NCI-H69 (cell line): ENCODE data around the gene TSPO.
A peak's percentile ranks its signal among the peaks of the same experiment; 100 is the strongest.
"Not testable (repeated sequence)": the region's sequence is repeated elsewhere in the genome, so short reads cannot be mapped to it uniquely, and the experiment has no call there.

Source experiments
- DNase-seq: peaks from one replicate; lab custom pipeline; 2025; lab: John Stamatoyannopoulos, UW

TSPO gene

DNA sequence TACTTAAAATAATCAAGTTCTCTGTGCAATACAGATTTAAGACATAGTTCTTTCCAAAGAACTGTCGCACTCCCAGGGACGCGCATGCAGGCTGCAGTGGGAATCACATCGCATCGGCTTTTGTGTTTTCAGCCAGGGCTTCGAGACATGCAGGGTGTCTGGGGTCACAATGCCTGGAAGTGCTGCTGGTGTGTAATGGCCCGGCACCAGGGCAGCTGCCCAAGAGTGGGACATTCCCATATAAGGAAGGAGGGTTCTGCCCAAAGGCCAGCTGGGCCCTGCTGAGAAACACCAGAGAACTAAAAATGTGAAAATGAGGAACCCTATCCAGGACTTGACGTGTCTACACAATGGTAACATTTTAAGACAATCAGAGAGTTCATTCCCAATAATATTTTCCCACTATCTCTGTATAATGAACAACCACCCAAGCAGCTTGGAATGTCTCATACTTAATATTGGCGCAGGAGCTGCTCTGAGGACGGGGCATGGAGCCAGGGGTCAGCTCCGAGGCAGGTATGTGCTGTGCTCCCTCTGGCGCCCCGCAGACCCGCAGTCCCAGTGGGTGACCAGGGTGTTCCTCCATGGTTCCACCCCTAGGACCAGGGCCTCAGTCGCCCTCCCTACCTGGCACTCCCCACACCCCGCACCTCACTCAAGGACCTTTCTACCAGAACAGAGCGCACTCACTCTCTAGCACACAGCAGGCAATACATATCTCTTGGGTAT, 19.4 kb upstream of the TSPO start:
- no peak for DNase-seq

DNA sequence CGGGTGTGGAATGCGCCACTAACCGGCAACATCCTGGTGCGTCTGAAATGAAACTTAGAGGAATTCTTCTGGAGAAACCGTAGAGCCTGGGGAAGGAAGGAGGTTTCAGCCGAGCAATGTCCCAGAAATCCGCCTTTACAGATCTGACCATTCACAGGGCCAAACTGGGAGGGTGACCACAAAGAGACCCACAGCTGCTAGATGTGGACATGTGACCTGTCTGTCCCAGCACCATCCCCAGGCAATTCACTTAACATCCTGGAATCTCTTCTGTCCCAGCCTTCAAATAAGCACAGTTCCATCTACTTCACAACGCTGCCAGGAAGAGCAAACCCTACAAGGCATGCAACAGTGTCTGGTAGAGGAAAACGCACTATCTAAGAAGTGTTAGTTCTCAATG, 18.0 kb upstream of the TSPO start:
- no peak for DNase-seq

DNA sequence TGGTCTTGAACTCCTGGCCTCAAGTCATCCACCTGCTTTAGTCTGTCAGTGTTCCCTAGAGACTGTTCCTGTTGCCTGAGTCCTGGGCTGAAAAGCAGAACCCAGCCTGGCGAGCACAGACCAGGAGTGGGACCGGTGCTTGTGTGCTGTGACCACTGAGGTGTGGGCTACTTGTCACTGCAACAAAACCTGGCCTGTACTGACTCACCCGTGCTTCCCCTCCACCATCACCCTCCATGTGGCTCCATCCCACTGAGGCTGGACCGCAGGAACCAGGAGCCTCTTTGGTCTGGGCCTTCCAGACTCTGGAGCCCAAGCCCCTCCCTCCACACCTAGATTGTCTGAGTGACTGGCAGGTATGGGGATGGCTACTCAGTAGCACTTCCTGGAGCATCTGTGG, 16.8 kb upstream of the TSPO start:
- no peak for DNase-seq

DNA sequence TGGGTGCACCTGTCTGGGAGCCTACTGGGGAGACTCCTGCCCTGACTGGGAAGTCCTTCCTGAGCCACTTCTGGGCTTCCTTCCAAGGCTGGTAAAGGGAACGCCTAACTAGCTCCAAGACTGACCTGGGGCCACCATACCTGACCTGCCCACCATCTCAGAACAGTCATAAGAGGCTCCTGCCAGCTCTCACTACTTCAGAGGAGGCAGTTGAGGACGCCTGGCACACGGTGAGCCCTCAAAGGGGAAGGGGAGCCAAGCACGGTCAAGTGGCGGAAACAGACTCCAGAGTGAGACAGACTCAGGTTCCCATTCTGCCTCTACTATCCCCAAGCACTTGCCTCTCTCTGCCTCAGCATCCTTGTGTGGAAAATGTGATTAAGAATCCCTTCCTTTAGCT, 15.8 kb upstream of the TSPO start:
- no peak for DNase-seq

DNA sequence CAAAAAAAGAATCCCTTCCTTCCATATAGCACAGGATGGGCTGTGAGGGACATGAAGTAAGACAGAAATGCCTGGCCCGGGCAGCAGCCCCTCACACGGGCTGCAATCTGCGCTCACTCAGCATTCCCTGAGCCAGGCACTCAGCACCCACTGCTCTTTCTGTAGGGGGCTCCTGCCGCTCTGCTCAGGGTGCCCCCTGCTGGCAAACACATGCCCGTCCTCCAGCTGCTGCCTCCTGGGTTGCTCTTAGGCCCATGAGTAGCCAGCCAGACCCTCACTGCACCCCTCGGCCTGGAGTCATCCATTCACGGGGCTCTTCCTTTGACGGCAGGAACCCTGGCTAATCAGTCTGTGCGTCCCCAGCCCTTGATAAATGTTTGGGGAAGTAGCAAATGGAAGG, 15.1 kb upstream of the TSPO start:
- peak; percentile 41 for DNase-seq

DNA sequence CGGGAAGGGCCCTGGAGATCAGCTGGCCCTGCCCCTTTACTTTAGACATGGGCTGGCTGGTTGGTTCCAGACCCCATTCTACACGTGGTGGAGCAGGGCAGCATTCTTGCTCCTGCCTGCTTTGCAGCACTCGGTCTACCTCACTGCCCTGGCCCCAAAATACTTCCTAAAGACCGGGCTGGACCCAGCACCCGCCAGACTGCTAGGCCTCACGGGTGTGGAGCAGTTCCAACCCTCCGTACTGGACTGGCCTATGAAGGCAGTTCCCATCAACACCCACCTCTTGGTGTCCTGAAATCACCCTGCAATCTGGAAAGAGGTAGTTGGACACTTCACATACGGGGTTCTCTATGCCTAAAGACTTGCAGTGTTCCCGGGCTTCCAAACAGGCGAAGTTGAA, 14.6 kb upstream of the TSPO start:
- no peak for DNase-seq

DNA sequence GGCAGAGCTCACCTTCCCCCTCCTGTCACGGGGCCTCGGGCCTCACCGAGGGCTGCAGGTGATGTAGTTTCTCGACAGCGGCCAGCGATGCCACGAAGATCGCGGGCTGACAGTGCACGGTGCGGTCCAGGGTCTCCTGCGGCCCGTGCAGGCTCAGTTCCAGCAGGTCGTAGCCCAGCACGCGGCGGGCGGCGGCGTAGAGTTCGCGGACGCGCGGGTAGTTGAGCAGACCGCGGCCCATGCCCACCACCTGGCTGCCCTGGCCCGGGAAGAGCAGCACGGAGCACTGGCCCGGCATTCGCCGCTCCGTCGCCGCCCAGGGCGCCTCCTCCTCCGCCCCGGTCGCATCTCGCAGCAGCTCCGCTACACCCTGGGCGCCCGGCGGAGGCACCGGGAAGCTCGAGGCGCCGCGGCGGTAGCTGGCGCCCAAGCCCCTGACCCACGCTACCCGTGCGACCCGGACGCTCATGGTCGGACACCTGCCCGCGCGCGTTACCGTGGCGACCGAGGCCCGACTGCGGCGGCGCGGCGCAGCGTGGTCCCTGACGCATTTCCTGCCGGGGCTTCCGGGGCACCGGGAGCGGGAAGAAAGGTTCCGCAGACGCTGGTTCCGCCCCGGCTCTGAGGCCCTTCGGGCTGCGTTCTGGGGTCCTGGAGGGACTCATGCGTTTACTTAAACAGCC, 8.3 kb upstream of the TSPO start, which contains the start of gene MCAT:
TSS of gene MCAT (minus strand) at position 519 of the 683 bp plus-strand sequence. CDS start at position 469, 50 bp downstream.
- peak; percentile 94 for DNase-seq

DNA sequence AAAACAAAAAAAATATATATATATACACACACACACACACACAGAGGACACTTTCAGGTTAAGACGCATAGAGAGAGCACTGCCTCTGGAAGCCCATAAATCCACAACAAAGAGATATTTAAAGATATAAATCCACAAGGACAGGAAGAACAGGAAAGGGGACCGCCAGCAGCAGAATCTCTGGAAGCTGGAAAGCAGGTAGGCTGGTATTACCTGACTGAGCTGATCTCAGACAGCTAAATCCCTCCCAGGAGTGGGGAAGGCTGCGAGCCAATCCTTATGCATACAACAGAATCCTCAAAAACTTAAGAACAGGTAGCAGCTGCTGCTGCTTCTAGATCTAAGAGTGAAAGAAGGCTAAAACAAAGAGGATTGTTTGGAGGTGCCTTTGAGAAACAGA, 6.4 kb upstream of the TSPO start:
- no peak for DNase-seq

DNA sequence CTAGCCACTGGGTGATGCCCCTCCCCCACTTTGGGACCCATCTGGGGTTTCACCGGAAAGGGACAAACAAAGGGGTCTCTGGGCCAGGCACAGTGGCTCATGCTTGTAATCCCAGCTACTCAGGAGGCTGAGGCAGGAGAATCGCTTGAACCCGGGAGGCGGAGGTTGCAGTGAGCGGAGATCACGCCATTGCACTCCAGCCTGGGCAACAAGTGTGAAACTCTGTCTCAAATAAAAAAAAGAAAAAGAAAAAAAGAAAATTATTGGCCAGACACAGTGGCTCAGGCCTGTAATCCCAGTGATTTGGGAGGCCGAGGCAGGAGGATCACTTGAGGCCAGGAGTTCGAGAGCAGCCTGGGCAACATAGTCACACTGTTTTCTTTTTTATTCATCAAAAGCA, 6.0 kb upstream of the TSPO start:
- DNase-seq = not testable (repeated sequence)

DNA sequence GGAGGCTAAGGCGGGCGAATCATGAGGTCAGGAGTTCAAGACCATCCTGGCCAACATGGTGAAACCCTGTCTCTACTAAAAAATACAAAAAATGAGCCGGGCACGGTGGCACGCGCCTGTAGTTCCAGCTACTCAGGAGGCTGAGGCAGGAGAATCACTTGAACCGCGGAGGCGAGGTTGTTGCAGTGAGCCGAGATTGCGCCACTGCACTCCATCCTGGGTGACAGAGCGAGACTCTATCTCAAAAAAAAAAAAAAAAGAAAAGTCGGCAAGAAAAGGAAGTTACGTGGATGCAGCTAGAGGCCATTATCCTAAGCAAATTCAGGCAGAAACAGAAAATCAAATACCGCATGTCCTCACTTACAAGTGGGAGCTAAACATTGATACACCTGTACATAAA, 5.0 kb upstream of the TSPO start:
- not testable (repeated sequence) for DNase-seq

DNA sequence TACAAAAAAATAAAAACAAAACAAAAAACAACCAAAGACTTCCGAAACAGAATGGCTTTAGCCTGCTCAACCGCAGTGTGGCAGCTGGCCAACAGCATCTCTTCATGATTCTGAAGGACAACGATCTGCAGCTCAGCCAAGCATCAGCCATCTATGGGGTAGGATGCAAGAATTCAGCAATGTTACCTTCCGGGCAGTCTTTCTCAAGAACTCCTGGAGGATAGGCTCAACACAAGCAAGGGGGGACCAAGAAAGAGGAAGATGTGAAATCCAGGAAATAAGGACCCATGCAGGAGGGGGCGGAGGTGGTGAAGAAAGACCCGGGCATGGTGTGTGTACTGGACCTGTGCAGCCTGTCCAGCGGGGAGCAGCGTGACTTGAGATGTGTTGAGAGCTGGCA, 3.5 kb upstream of the TSPO start:
- no peak for DNase-seq

DNA sequence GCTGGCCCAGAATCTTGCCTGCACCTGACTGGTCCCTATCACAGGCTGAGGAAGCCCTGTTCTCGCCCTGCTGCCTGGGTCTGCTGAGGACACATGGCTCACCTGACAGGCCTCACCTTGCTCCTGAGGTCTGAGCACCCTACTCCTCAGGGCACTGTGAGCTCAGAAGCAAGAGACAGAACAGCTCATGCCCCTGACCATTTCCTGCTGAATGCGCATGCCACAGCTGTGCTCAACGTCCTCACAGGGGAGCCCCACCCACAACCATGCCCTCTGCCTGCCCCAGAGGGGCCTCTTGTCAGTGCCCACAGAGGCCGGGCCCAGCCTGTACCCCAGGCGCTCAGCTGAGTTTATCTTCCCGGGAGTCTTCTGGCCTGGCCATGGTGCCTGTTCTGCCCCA, 2.8 kb upstream of the TSPO start:
- DNase-seq = no peak

DNA sequence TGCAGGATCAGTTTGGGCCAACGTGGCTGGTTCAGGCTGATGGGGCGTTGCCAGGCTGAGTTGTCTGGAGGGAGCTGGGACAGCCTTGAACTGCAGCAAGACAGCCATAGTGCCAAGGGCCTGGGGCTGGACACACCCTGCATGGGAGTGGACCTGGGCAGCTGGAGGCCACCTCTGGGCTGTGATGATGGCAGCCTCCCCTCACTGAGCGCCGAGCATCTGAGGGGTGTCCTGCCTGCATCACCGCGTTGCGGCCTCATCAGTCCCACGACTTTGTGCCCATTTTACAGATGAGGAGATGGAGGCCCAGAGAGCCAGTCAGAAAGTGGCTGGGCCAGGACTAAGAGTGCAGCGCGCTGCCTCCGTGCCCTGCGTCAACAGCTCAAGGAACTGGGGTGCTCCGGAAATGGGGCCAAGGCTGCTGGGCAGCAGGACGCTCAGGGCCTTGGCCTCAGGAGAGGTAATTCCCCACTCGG, 590 bp upstream of the TSPO start:
- no peak for DNase-seq

DNA sequence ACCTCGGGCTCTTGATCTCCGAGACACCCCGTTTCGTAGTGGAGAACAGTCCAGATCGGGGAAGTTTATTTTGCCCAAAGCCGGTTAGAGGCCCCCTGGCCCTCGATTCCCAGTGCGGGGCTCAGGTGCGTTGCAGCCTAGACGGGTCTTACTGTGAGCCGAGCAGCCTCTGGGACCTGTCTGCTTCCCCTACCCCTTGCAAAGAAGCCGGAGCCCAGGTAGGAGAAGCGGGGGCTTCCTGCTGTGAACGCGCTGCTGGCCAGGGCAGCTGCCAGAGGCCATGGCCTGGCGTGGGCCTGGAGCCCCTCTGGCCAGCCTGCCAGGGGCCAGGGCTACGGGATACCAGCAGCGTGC, 621 bp downstream of the TSPO start:
- no peak for DNase-seq

DNA sequence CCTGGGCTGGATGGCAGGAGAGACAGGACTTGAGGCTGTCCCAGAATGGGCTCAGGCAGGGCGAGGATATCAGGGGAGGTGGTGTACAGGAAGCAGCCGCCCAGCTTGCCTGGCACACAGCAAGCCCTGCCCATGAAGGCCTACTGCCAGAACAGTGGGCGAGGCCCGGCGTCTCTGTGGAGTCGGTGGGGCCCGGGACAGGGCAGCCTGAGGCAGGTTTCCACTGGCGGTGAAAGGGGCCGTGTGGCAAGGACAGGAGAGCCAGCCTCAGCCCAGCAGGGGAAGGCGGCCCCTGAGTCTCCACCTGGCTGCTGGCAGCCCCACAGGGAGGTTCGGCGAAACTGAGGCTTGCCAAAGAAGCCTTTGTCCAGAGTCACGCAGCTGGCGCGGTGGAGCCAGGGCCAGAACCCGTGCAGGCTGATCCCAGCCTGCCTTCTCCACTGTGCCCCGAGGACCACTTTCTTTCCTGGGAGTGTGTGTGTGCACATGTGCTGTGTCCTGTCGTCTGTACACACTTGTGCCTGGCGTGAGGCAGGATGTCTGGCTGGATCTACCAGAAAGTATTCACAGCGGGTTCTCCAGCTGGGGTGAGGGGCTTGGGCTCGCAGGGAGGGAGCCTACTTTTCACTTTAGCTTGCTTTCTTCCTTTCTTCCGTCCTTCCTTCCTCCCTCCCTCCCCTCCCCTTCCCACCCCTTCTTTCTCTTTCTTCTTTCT, 1.2 kb downstream of the TSPO start:
- peak; percentile 60 for DNase-seq

DNA sequence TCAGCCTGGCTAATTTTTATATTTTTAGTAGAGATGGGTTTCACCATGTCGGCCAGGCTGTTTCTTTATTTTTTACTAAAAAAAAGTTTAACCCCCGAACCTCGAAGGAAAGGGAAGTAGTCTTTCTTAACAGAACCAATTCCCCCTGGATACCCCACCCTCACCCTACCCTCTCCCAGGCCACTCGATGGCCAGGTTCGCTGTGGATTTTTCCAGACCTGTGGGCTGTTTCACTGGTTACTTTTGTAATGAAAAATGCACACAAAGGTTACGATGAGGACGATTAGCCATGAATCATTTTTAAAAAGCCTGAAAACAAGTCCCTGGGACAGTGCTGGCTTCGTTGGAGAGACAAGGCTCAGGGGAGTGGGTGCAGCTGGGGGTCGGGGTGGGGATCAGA, 2.5 kb downstream of the TSPO start:
- DNase-seq = no peak

DNA sequence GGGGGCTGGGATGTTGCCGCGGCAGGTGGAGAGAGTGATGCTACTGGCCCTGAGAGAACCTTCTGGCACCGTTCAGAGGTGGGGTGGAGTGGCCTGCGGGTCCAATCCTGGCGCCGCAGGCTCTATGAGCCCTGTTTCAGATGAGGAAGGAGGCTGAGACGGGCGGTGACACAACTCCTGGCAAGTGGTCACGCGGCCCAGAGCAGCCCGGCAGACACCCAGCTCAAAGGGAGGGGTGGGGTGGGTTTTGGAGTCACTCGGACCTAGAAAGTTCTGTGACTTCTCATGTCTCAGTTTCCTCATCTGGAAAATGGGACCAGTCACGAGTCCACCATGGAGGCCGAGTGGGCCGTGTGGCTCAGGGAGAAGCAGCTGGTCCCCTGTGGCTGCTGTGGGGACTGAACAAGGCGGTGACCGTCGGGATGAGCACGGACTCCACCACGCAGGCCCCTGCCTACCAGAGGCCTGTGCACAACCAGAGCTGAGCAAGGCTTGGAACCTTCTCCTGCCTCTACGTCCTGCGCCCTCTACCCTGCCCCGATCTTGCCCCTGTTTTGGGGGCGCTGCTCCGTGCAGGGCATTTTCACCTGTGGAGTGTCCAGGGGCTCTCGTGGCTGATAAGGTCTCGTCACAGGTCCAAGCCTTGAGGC, 3.7 kb downstream of the TSPO start:
- DNase-seq = no peak

DNA sequence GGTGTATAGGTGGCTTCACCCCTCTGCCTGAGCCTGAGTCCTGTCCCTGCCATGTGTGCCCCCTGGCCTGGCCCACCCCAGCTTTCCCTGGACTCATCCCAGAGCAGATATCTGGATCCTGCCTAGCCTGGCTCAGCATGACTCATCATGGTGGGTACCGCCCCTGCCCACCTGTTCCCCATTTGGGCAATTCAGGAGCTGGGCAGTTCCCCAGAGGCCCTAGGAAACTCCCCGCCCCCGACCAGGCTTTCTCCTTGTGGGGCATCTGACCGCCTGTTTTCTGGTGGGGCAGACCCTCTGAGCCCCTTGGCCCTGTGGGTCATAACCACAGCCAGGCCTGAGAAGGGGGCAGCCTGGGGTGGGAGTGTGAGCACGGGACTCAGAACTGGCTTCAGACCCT, 4.4 kb downstream of the TSPO start:
- DNase-seq = peak; percentile 69

DNA sequence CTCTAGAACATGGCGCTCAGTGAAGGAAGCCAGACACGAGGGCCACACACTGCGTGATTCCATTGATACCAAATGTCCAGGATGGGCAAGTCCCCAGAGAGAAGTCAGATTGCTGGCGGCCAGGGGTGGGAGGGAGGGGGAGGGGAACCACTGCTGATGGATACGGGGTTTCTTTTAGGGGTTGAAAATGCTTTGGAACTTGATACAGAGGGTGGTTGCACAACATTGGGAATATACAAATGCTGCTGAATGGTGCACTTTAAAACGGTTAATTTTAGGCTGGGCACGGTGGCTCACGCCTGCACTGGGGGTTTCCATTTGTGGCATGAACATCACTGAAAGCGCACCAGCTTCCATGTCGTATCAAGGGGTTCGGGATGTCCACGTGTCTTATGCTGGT, 5.1 kb downstream of the TSPO start:
- DNase-seq = no peak

DNA sequence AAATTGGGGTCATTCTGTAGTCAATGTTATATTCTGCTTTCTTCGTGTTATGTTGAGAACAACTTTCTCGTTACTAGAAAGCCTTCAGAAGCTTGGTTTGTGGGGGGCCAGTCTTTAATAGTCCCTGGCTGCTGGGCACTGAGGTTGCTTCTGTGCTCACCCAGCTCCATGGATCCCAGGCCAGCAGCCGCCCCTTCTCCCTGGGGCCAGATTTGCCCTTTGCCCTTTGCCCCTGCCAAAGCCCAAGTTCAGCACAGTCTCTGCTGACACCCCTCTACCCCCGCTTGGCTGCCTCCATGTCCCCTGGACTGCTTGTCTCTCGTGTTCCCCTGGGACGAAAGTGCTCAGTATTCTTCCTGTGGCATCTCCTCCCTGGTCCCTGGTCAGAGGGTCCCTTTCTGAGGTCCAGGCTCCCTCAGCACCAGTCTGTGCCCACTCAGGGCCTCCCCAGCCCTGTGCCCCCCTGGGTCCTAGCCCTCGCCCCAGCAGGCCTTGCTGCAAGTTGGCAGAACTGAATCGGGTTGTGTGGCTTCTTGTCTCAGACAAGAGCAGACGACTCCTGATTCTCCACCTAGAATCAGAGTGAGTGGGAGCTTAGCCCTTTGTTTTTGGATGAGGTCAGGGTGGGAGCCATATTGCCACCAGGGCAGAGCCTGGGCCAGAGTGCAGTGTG, 6.7 kb downstream of the TSPO start:
- no peak for DNase-seq

DNA sequence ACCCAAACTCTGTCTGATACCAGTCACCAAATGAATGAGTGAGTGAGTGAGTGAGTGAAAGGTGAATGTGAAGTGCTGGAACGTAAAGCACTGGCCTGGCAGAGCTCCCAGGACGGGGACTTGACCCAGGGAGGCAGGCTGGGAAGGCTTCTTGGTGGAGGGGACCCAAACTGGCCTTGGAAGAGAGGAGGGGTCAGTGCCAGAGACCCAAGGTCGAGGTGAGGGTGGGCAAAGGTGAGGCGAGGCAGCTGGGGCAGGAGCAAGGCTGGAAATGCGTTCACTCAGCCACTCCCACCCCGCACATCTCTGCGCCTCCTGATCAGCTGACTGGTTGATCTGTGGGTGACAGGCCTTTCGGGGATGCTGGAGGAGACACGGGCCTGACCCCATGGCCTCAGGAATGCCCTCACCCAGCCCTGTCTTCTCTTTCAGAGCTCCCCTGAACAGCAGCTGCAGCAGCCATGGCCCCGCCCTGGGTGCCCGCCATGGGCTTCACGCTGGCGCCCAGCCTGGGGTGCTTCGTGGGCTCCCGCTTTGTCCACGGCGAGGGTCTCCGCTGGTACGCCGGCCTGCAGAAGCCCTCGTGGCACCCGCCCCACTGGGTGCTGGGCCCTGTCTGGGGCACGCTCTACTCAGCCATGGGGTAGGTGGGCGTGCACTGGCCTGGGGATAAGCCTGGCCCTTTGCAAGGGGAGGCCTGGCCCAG, 7.6 kb downstream of the TSPO start:
- no peak for DNase-seq
